Gastrocnemius medialis (tissue), 4 donors: ENCODE measurements around the gene ARMC3.

ENCODE experiments used
- CTCF ChIP-seq, 5 experiments: fragments of 450-650 bp in 3 of 5; fragments of 200-600 bp in 2 of 5; sonication (generic) in 2 of 5; IDR thresholded peaks in 4 of 5; conservative IDR thresholded peaks in 1 of 5; 1 replicate in 4 of 5; 2 replicates in 1 of 5; pipeline ENCODE4 v1.5.1; 2016 to 2019; ENCODE audit warnings: antibody characterized with exemption in 5 of 5, mild to moderate bottlenecking in 3 of 5, moderate library complexity in 3 of 5
- POLR2A ChIP-seq, 2 donors: fragments of 450-650 bp; IDR thresholded peaks; one replicate each; pipeline ENCODE4 v1.6.1; 2017; ENCODE audit warnings: antibody characterized with exemption in 2 of 2, mild to moderate bottlenecking in 2 of 2, moderate library complexity in 2 of 2

DNA sequence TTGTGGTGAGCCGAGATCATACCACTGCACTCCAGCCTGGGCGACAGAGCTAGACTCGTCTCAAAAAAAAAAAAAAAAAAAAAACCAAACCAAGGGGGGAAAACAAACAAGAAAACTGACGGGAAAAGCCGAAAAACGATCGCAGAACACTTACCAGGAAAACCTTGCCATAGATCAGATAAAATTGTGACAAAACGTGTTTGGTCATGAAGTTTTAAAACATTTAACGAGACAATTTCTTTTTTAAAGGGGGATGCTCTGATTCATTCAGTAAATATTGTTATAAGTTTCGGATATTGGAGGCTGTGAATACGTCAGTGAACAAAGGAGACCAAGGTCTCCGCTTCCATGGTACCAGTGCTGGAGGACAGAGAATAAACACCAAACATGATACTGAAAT is 77.3 kb downstream of the ARMC3 start:
- TF ChIP-seq CTCF (IDR thresholded peaks at IDR 0.05 in 4 of 5, conservative IDR thresholded peaks at IDR 0.05 in 1 of 5) (no peak), POLR2A (IDR thresholded peaks at IDR 0.05) (no peak)
